GM21360 (cell line): ENCODE measurements around the gene STRADA.

Experiments
- ATAC-seq: cut with Tn5 transposase; IDR thresholded peaks from one replicate; pipeline ENCODE4 v1.9.1; 2021; ENCODE audit warnings: mild to moderate bottlenecking, moderate library complexity; ENCODE audit not compliant: unreplicated experiment

Gene STRADA

DNA sequence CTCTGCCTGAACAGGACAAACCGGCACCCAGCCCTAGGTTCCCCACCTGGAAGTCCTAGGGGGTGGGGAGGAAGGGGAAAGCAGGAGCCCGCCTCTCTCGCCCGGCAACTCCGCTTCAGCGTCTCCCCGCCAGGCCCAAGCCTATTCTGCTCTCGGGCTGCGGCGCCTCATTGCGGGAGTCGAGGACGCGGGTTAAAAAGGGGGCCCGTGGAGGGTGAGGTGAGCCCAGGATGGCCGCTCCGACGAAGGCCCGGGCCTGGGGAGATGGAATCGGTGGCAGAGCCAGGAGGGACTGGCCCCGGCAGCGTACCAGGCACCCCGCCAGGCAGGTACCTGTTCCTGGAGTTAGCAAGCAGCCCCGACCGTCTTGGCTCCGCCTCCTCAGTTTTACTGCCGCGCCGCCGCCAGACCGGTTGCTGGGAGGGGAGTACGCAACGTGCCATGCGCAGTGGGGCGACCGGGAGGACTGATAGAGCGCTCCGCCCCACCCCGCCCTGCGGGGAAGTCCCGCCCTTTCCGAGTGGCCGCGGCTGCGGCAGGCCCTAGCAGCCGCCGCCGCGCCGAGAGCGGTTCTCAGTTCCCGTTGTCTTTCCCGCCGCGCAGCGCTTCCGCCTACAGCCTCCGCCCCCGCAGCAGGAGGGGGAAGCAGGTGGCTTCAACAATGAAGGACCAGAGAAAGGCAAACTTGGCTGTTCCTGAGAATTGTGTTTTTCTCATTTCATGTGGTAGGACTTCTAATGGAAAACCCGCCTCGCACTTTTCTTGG, at the start of gene STRADA:
STRADA (minus strand) TSS at position 392 of the 766 bp plus-strand sequence. CDS start 13,430 bp downstream, outside the sequence.
- ATAC-seq, result peak; percentile 86

GRCh38 chr17:63790057-63790456, 48.5 kb upstream of the STRADA start:
- no peak for ATAC-seq

DNA sequence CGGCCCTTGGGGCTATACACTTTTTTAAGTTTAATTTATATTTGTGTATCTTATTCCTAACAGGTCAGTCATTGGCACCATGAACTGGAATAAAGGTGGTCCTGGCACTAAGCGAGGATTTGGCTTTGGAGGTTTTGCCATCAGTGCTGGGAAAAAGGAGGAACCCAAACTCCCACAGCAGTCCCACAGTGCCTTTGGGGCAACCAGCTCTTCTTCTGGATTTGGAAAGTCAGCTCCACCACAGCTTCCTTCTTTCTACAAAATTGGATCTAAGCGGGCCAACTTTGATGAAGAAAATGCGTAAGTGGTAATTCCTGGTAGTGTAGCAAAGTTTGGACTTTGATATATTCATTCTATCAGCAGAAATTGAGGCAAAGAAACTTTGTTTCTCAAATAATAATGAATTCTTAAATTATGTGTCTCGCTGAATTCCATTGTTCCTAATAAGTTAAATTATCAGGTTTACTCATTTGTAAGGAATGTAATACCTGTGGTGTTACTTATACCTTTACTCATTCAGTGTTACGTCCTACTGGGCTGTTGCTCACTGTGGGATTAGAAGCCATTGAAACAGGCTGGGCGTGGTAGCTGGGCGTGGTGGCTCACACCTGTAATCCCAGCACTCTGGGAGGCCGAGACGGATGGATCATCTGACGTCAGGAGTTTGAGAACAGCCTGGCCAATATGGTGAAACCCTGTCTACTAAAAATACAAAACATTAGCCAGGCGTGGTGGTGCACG, 45.5 kb upstream of the STRADA start:
- ATAC-seq, result no peak

GRCh38 chr17:63786117-63786516, 44.5 kb upstream of the STRADA start:
- ATAC-seq, result no peak

GRCh38 chr17:63785556-63785955, 44.0 kb upstream of the STRADA start:
- no peak for ATAC-seq

- ATAC-seq, result no peak
Measured at GRCh38 chr17:63783522-63783921, 41.9 kb upstream of the STRADA start.

- no peak for ATAC-seq
Measured at GRCh38 chr17:63780928-63781327, 39.3 kb upstream of the STRADA start.

GRCh38 chr17:63780507-63780906, 38.9 kb upstream of the STRADA start:
- no peak for ATAC-seq

DNA sequence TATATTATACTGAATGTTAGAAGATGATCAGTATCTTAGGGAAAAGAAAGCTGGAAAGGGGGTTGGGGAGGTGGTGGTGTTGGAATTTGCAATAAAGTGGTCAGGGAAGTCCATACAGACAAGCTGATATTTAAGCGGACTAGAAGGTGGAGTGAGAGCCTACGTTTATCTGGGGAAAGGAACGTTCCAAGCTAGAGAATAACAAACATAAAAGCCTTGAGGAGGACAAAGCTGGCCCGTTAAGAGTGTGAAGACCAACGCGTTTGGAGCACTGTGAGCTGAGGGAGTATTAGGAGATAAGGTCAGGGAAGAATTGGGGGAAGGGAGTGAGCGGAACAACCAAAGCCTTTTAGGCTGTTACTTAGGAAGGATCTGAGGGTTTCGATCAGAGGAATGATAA, 33.8 kb upstream of the STRADA start:
- ATAC-seq, result no peak

DNA sequence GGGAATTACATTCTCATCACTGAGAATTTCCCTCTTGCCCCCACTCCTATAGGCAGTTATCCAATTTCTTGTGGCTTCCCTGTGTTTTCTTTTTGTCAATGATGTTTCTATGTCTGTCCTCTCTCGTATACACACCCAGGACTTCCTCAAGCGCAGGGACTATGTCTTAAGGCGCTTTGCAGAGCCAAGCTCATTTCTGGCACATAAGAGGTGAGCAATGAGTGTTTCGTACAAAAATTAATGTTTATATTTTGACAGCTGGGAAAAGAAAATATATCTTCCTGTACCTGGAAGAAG, 33.3 kb upstream of the STRADA start:
- ATAC-seq, result no peak

GRCh38 chr17:63774141-63774968, 32.8 kb upstream of the STRADA start, which contains the start of gene DDX42:
Gene DDX42 (plus strand): TSS chr17:63774170. CDS start chr17:63787050, 12,880 bp downstream.
- ATAC-seq, result peak; percentile 8

GRCh38 chr17:63773272-63774140, 31.9 kb upstream of the STRADA start, which contains the start of gene CCDC47:
Gene CCDC47 (minus strand): TSS chr17:63773597. CDS start chr17:63766175, 7,422 bp downstream.
- peak; percentile 78 for ATAC-seq

DNA sequence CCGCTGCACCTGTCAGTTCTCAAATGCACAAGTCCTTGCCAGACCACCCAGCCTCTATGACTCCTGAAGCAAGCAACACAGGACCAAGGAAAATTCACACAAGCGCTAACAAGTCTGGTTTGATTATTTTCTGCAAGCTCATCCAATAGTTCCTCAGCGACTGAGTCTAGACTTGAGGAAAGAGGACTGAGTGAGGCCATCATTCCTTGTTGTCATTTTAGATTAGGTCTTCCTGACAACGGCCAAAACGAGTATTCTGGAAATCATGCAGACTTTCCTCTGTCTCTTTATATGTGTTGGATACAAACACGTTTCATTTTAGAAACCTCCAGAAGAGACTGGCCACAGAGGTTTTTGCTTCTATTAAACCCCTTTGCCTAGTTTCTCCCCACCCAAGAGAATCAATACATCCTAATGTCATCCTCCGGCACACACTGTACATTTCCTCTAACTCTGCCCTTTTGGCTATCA, 31.2 kb upstream of the STRADA start:
- ATAC-seq, result no peak

DNA sequence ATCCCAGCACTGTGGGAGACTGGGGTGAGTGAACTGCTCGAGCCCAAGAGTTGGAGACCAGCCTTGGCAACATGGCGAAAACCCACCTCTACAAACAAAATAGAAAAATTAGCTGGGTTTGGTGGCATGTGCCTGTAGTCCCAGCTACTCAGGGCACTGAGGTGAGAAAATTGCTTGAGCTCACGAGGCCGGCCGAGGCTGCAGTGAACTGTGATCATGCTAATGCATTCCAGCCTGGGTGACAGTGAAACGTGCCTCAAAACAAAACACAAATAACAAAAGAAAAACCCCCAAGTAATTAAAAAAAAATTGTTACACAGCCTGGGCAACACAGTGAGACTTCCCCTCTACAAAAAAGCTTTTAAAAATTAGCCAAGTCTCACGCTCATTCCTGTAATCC, 26.8 kb upstream of the STRADA start:
- no peak for ATAC-seq

GRCh38 chr17:63766754-63767153, 25.2 kb upstream of the STRADA start:
- ATAC-seq, result no peak

GRCh38 chr17:63764716-63765115, 23.1 kb upstream of the STRADA start:
- ATAC-seq, result no peak

DNA sequence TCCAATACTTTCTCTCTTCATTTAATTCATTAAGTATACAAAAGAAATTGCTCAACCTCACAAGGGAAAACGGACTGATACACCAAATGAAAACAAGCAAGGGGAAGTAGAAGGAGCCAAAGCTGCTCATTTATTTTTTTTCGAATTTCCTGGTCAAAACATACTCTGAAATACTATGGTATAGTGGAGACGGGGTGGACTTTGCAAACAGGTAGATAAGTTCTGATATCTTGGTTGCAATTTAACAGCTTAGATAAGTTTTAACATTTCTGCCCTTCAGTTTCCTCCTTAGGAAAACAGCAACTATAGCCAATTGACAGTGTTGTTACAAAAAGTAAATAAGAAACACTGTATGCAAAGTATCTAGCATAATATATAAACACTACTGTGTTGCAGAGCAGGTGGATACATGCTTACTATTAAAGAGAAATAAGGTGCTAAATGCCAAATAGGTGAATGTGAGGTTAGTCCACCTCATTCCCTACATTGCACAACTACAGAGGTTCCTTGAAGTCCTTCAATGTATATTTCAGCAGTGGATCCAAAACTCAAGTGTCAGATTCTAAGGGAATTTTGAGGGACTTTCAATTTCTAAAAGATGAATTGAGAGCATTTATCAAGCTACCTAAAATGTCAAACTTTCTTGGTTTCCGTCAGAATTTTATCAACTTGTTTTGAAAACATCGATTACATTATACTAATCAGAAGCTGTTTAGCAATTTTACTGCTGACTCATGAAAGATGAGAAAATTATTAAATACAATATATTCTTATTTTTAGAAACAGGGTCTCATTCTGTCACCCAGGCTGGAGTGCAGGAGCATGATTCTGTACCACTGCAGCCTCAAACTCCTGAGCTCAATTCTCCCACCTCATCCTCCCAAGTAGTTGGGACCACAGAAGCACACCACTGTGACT, 20.8 kb upstream of the STRADA start:
- ATAC-seq, result no peak

DNA sequence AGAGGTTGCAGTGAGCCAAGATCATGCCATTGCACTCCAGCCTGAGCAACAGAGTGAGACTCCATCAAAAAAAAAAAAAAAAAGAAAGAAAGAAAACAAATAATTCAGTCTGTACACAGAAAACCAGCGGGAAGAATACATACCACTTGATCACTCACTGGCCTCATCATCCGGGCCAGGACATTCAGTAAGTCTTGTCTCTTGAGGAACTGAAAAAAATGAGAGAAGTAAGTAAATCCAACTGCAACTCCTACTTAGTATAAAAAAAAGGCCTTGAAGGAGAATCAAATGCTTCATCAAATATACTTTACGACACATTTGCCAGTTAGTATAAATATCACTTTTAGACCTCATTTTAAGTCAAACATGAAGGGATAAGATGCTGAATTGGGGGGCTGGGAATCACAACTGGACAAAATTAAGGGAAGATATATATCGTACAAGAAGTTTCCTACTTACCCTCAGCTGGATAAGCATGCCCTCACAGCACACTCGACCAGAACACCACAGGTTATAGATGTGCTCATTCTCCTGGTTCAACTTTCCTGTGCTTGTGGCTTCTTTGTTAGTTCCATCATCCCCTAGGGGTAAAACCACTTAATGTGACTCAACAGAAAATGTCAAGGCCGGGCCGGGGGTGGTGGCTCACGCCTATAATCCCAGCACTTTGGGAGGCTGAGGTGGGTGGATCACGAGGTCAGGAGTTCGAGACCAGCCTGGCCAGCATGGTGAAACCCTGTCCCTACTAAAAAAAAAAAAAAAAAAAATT, 19.4 kb upstream of the STRADA start:
- ATAC-seq, result no peak
